ENCODE results near the gene SIRPB2.

Gene SIRPB2

DNA sequence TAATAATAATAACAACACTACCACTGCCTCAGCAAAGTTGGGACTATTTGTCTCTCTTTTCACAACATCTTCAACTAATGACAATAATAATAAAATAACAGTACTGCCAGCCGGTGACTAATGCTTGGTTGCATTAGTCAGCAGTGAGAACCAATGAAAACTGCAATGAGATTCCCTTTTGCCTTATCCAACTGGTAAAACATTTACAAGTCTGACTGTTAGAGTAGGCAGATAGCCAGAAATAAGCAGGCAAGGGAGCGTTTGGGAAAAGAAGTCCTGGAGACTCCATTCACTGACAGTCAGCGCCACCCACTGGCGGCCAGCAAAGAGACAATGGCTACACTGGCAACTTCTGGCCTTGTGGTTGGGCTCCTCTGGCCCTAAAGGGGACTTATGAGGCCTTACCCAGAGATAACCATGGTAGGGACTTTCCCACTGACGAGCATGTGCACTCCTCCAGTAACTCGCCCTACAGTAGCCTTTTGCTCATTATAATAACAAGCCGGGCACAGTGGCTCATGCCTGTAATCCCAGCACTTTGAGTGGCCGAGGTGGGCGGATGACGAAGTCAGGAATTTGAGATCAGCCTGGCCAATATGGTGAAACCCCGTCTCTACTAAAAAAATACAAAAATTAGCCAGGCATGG lies 21.2 kb downstream of the SIRPB2 start:
- DNase-seq = peak; percentile 59 to 69

DNA sequence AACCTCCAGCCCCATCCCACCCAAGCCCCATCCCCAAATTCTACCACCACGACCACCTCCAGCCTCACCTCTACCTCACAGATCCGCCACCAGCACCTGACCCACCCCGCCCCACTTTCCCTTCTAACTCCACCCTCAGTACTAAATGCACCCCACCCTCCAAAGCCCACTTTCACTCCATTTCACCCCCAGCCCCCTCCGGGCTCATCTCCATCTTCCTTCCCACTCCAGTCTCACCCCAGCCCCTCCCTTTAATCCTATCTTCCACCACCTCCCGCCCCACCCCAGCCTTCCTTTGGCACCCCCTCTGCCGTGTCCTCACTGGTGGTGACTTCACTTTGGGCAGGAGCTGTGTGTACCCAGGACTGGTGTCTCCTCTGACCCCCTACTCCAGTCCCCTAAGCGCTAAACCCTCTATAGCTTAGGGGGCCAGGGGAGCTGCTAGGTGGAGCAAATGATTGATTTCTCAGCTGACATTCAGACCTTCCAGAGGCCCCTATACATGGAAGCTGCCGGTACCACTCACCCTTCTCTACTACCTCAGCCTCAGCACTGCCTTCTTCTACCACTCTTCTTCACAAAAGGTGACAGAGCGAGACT lies 21.8 kb downstream of the SIRPB2 start:
- no peak for DNase-seq

DNA sequence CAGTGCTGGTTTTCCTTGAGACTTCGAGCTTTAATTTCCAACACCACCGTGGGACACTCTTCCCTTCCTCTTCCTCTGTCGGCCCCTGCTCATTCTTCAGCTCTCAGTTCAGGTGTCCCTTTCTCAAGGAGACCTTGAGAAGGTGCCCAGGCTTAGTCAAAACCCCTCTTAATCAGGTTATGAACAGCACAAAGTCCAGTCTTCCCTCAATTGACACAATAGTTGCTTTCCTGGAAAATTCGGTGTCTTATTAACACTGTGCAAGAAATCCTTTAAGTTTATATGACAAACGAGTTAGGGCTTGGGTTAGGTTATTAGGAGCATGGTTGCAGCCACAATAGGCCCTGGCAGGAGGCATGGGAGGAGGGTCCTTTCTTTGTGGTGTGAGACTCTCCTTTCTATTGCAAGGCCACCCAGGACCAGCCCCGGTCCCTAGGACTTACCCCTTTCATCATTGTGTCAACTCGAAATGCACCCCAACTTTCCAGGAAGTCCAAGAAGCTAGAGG lies 23.0 kb downstream of the SIRPB2 start:
- DNase-seq = no peak

DNA sequence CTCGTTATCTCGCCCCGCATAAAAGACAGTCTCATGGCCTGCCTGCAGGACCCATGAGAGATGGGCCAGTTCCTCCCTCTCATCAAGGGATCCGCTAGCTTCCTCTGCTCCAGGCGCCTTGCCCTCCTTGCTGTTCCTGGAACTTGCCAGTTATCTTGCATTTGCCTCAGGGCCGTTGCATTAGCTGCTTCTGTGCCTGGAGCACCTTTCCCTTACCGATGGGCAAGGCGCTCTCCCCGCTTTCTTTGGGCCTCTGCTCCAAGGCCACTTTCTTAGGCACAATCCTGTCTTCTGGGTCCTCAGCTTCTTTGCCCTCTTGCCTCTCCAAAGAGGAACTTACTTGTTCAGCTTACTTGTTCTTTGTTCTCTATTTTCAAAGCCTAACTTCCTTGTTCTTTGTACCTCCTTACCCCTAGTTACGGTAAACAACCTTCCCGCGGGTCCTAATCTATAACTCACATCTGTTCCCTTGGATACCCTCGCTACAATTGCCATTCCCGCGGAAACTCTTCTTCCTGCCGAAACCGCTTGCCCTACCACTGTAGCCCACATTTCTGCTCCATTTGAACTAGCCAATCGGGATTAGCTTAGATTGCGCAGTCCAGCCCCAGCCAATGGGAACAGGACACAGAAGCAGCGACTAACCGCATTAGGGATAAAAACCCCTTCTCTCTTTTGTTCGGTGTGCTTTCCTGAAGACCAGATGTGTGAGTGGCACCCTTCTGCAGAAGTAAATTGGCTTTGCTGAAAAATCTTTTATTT lies 23.7 kb downstream of the SIRPB2 start:
- peak; percentile 97 for DNase-seq

DNA sequence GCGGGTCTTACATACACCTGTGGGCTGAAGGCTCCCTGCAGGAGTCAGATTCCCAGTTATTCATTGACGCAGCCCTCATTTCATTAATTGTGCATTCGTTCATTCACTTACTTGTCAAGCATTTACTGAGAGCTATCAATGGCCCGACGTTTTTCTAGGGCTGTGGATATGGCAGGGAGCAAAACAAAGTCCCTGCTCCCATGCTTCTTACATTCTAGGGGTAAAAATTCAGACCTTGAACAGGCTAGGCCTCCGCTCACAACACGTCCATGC lies 24.2 kb downstream of the SIRPB2 start:
- DNase-seq = no peak

DNA sequence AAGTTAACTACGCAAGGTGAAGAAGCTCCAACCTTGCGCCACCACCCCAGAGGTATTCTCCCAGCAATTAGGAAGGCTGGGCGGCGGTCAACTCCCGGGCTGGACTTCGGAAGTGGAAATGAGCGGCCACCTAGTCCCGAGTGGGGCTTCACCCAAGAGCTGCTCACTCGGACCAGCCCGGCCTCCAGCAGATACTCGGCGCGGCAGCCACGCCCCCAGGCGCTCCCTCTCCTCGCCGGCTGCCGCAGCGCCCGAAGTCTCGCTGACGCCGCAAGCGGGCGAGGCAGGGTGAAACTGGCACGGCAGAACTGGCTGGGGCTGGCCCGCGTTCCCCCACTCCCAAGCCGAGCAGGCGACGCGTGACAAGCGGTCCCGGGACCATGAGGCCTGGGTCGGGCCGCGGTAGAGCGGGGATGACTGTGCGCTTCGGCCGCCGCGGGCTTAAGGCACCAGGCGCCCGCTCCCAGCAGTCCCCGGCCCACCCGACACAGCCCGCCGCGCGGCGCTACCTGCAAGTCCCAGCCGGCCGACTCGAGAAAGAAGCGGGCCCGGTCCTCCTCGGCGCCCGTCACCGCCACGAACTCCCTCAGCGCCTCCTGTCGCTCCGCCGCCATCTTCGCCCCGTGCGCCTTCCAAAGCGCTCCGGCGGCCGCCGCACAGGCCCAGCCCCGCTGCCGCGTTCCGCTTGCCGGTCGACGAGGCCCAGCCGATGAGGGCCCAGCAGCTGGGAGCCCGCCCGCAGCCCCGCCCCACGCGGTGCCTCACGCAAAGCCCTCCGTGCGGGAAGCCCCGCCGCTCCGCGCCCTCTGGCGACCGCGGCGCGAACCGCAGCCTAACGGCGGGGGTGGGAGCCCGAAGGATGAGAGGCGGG lies 24.8 kb downstream of the SIRPB2 start, which contains the start of gene NSFL1C:
Gene NSFL1C, minus strand, starts transcription at position 639 of the 871 bp plus-strand sequence. Its CDS starts 25 bp downstream, at position 614.
- peak; percentile 82 to 87 for DNase-seq

DNA sequence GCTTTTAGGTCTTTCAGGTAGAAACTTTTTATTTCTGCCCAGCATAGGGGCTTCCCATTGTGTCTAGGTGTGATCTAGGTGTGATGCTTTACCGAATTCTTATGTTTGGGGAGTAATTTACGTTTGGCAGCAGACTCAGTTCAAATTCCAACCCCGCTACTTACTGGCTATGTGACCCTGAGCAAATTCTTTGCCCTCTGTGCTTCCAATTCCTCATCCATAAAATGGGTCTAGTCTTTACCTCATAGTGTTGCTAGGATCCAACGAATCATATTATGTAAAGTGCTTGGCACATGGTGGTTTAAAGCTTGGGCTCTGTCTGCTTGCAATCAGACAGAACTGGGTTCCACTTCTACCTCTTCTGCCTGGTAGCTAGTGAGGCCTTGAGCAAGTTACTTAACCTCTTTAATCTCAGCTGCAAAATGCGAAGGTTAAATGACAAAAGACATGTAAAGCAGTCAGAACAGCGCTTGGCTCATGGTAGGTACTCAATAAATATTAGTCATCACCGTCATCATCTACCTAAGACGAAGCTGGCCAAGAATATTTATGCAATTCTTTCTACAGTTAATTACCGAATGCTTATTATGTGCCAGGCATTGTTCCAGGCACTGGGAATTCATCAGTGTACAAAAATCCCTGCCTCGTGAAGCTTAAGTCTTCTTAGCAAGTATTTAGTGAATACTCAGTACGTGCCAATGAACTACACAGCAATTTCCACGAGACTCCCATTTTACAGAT lies 25.6 kb downstream of the SIRPB2 start:
- DNase-seq = no peak

DNA sequence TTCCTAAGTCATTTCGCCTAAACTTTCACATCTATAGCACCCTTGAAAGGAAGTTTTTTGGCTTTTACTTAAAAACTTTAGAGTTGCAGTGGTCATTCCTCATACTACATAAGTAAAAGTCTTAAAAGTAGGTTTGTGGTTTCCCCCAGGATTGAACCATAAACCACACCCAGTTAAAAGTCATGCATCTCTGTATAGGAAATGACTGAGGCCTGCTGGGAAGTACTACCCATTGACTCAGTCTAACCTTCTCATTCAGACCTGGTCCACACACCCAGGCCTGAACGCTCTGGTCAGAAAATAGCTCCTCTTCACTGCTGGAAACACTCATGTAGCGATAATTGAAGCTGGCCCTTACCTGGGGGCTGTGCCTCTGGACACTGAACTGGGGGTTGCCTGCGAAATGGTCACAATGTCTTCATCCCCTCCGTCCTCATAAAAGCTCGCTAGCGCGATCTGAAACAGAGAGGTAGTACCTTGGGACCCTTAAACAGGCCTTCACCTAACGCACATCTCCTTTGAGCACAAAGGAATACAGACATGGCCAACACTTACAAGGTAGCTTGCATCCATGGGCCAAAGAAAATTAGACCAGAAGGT lies 27.1 kb downstream of the SIRPB2 start:
- DNase-seq = no peak

DNA sequence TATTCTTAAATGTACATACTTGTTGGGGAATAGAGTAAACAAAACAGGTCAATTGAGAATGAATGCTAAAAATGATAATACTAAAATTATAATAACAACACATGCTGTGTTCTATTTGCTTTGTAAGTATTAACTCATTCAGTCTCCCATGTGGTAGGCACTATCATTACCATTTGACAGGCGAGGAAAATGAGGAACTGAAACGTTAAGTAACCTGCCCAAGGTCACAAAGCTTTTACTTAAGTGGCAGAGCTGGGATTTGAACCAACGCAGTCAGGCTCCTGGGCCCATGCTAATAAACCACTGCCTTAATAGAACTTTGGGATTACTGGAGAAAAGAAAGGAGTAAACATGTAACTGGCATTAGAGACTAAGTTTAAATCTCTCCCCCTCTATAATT lies 28.4 kb downstream of the SIRPB2 start:
- no peak for DNase-seq

DNA sequence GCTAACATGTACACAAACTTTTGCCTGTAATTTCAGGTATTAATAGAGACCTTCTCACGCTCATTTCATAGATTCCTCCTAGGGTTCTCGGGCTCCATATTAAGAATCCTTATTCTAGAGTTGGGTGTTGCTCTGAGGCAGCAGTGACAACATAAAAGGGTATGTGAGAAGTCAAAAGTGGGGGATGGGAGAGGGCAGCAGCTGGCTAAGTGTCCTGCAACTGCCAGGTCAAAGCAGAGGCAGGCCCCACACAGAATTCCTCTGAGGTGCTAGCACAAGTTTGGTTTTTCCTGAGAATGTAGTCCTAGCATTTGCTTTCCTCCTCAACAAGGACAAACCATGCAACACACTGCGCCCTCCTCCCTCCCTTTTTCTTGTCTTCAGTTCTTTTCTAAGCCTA lies 29.2 kb downstream of the SIRPB2 start:
- DNase-seq = no peak

DNA sequence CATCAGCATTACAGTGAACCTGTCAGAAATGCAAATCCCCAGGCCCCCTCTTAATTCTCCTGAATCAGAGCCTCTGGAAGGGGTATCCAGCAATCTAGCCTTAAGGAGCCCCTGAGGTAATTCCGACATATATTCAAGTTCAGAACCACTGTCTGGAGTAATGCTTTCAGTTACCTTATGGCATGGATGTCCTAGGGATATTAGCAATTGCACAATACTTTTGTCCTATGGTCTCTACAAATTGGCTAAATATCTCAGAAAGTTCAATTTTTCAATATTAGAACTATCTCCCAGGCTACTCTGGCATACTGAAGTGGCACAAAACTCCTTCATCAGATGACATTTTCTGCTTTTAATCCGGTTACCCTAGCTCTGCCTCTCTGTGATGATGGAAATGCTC lies 30.9 kb downstream of the SIRPB2 start:
- no peak for DNase-seq

DNA sequence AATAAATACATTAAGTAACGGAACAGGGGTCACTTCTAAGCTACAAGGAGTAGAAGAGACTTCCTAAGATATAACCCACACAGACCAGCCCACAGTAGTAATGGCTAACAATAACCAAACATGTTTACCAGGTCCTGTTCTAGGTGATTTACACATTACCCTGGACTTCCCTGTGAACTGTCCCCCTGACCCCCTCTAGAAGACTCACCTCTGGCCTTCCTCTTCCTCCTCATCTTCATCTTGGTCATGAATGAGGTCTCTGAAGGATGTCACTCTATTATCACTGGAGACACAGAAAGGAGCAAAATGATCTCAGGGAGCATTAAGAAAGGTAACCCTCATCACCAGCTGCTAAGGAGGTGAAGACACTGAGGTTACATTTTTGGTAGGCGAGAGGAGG lies 33.2 kb downstream of the SIRPB2 start:
- DNase-seq = no peak

DNA sequence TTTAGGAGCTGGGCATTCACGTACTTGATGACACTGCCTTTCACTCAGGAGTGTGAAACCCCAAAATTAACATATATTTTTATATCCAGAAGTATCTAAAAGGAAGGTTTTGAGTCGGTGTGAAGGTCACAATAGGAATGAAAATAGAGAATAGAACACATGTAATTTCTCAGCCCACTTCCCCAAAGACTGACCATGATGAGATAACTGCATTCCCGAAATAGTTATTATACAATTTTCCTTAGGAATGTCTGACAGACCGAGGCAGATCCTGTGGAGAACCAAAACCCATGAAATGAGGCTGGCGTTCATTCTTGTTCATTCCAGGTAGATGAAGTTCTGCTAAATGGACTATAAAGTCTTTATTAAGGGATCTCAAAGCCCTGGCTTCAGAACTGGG lies 34.9 kb downstream of the SIRPB2 start:
- no peak for DNase-seq

DNA sequence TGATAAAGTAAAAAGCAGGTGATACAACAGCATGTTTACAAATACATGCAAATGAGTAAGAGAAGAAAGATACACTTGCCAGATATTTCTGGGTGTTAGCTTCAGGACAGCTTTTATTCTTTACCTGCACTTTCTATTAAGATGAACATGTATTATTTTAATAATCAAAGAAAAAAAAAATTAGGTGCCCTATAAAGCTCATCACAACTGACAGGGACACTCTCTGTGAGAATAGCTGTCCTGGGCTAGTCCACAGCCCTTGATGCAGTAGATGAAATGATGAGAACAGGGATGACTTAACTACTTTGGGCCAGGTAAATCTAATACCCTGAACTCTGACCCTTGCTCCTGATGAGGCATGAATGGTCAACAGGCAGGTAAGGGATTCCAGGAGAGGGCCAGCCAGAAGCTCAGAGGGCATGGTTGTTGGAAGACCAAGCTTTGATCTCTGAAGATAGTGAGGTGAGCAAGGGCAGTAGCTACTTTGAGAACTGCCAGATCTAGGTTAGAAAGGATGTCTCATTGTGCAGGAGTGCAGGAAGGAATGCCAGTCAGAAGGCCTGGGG lies 40.2 kb downstream of the SIRPB2 start:
- DNase-seq = no peak

DNA sequence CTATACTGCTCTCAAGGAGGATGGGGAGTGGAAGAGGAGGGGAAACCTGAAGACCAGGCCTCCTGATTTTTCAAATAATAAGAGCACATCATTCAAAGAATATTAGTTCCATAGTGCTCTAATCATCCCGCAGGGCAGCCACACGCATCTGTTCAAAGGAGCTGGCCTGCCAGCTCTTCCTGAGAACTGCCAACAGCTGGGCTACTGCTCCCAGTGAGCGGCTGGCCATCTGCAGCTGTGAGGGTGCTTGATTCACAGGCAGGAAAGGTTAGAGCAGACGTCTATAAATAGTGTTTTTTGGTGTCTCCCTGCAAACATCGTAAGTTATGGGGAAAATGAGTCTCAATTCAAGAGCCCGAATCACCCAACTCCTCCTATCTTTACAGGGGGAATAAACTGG lies 41.9 kb downstream of the SIRPB2 start:
- DNase-seq = no peak

DNA sequence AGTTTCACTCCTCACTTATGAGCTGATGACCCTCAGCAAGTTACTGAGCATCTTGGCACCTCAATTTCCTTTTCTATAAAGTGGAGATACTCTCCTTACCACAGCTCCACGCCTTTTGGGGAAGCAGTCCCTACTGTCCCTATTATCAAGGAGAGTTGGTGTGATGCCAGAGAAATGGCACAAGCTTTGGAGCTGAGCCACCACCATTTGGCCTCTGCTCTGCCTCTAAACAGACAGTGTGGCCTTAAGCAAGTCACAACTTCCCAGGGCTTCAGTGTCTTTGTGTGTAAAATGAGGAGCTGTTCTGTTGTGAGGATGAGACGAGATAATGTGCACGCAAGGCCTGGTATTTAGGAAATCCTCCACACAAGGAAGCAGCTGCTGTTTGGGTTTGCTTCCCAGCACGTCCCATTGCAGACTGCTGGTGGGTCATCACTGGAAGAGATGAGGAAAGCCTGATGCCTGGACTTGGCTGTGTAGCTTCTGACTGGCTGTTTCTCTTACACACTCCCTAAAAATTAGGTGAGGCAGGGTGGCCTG lies 43.1 kb downstream of the SIRPB2 start:
- no peak for DNase-seq

DNA sequence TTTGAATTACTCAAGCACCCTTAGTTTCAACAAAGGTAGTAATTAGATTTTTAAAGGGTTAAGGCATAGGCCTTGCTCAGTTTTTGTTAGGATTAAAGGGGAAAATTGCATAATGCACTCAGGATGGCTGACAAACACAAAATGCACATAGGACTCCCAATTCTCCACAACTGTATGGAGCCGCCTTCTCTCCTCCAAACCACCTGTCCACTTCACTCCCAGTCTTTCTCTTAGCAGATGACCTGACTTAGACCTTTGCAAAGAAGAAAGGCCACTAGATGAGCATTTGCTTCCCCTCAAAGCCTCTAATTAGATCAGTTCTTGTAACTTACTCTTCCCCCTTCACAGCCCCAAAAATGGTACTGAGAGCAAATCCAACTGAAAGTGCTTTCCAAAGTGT lies 44.7 kb downstream of the SIRPB2 start:
- no peak for DNase-seq

DNA sequence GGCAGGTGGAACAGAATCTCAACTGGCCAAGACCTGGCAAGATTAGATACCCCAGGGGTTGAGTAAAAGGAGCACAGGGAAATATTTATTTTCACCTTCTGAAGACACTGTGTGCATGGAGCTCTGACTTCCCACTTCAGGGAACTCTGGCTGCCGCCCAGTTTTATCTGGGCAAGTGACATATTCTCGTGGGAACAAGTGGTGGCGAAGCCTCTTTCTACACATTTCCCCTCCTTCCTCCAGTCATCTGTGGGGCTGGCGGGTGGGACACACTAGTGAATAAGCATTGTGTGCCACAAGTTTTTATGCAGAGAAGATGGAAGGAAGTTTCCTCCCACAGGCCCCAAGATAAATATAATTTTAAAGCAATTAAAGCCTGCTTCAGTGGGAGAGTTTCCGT lies 48.1 kb downstream of the SIRPB2 start:
- no peak for DNase-seq

DNA sequence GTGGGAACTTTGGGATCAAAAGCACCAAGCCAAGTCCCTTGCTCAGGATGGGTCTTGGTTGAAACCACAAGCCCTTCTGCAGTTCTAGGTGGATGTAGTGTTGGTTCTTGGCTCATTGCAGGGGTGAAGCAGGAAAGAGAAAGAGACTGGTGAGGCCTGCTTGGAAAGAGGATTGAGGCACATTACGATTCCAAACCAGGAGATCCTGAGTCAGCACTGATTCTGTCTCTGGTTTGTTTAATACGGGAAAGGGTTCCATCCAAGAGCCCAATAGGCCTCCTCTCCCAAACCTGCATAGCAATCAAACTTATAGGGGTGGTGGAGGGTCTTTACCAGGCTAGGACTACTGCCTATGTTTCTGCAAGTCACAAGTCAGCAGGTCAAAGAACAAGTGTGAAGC lies 48.9 kb downstream of the SIRPB2 start:
- DNase-seq = no peak

DNA sequence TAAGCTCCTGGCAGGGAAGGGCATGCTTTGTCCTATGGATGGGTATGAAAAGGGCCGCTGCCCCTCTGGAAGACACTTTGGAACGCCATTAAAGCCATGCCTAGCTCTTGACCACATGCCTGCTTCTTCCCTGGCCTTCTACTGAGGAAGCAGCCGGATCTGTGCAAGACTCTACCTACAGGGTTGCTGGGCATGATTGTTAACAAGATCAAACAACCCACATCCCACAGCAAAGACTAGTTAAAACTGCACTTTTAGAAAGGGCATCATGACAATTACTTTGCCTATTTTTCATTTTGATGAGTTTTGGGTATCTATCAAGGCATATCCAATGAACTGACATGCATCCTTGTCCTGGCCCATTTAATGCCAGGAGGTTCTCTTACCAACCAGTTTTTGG lies 50.1 kb downstream of the SIRPB2 start:
- DNase-seq = no peak

DNA sequence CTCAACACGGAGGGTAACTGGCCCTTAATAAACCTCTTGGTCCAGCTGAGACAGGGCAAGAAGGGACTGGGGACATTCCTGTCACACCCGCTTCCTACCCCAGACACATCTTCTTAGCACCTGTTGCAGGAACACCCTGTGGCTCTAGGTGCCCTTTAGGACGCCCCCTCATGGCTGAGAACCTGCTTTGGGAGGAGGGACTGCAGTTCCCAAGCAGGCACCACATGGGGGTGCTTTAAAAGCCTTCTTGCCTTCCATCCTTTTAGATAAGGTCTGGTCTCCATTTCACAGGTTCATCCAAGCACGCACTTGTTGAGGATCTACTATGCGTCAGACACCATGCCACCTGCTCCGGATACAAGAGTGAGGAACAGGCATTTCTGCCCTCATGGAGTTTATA lies 51.2 kb downstream of the SIRPB2 start:
- peak; percentile 30 to 40 for DNase-seq

DNA sequence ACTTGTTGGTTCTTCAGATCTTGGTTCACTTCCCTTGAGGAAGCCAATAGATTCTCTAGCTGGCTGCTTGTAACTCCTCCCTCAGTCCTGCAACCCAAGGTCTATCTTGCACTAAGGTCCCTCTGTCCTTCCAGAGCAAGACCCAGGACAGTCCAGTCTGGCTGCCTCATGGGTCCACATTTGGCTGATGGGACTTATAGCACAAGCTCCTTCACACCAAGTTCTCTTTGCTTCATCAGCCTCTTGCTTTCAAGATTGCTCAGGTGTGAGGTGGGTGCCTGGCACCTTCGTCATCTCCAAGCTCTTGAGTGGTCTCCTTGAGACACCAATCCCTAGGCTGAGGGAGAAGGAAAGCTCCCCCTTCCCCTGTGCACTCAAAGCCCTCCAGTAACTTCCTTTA lies 52.9 kb downstream of the SIRPB2 start:
- no peak for DNase-seq

All from Kasumi-1 (cell line).